Activated T-helper 2 cell treated with anti-CD3 and anti-CD28 coated beads, Interferon-gamma antibody, Interleukin-2, Interleukin-4, amounts not matched to agents 10 μg/mL and 5 μg/mL and 100 μg/mL, durations not matched to agents 14 hours and 24 hours and 36 hours (primary cell): ENCODE results near the gene CD180. TPM values are rescaled to one million over a fixed set of nuclear protein-coding genes. Genes with fewer than 3 reads are reported as not detected.
A peak's percentile ranks its signal among the peaks of the same experiment; 100 is the strongest.

Experiments used
- DNase-seq: peaks from one replicate; pipeline ENCODE4 v3.0.0; 2021; ENCODE audit warnings: low spot score
- H3K27ac Mint-ChIP-seq: one replicate; pipeline ENCODE4 v1.8.0; 2021; ENCODE audit warnings: mixed read lengths
- H3K27me3 Mint-ChIP-seq: one replicate; pipeline ENCODE4 v1.8.0; 2021; ENCODE audit warnings: low read depth, mixed read lengths
- H3K36me3 Mint-ChIP-seq: one replicate; pipeline ENCODE4 v1.8.0; 2021; ENCODE audit warnings: low read depth, mixed read lengths
- H3K4me1 Mint-ChIP-seq: one replicate; pipeline ENCODE4 v1.8.0; 2021; ENCODE audit warnings: low read depth, mixed read lengths
- H3K4me3 Mint-ChIP-seq: one replicate; pipeline ENCODE4 v1.8.0; 2021; ENCODE audit warnings: low read depth, mild to moderate bottlenecking, moderate library complexity, mixed read lengths
- H3K9me3 Mint-ChIP-seq: one replicate; pipeline ENCODE4 v1.8.0; 2021; ENCODE audit warnings: mixed read lengths
- intact Hi-C: fragments of 100-400 bp; cut with micrococcal nuclease; formaldehyde crosslinking; loops from one replicate; pipeline ENCODE4 v1.15.1; 2023
- total RNA-seq: library from RNA; stranded (reverse); gene quantifications from 2 replicates; pipeline ENCODE4 v1.2.3, GENCODE V29; 2022

CD180 gene
- total RNA-seq, 1 donor from 2014 or later, result 0.02 TPM

DNA sequence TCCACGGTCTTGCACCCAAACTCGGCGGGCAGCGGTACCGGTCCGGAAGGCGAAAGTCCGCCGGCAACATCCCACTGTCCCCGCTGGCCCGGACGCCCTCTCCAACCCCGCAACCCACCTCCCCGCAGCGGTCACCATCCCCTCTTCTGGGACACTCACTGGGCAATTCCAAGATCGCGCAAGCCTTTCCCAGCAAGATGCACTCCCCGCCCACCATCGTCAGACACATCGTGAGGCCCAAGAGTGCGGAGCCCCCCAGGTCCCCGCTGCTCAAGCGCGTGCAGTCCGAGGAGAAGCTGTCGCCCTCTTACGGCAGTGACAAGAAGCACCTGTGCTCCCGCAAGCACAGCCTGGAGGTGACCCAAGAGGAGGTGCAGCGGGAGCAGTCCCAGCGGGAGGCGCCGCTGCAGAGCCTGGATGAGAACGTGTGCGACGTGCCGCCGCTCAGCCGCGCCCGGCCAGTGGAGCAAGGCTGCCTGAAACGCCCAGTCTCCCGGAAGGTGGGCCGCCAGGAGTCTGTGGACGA lies 33.3 kb downstream of the CD180 start:
- peak overlapping the region; percentile 52 for H3K27ac Mint-ChIP-seq
- intact Hi-C loops, result no loop called here
- H3K36me3 Mint-ChIP-seq, result peaks cover 34% of the 10 kb centered on the region
- H3K4me3 Mint-ChIP-seq, result peak overlapping the region; percentile 61
- DNase-seq, result no peak
- H3K4me1 Mint-ChIP-seq, result peaks cover 59% of the 10 kb centered on the region
- no peaks in the 10 kb centered on the region for H3K27me3 Mint-ChIP-seq
- H3K9me3 Mint-ChIP-seq, result no peaks in the 10 kb centered on the region

- peak overlapping the region; percentile 61 for H3K4me3 Mint-ChIP-seq
- no peaks in the 10 kb centered on the region for H3K9me3 Mint-ChIP-seq
- H3K4me1 Mint-ChIP-seq, result peaks cover 52% of the 10 kb centered on the region
- H3K27me3 Mint-ChIP-seq, result no peaks in the 10 kb centered on the region
- no peak for DNase-seq
- intact Hi-C loops, result no loop called here
- H3K27ac Mint-ChIP-seq, result peak overlapping the region; percentile 46
- peaks cover 29% of the 10 kb centered on the region for H3K36me3 Mint-ChIP-seq
These were observed 34.8 kb downstream of the CD180 start for GRCh38 chr5:67161767-67162166.

DNA sequence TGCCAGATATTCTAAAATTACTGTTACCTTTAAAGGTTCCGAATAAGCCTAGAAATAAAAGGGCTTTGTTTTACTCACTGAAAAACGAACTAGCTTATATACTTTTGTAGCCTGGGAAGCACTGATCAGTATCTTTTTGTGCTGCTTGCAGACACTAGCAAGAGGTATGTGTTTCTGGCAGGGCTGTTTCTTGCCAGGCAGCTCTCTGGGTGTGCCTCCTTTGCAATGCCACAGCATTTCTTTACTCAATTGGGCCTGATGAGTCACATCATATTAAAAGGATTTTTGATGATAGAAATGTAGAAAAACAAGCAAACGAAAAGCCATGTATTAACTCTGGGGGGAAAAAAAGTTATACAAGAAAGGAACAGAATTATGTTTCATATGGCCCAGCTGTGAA lies 35.6 kb downstream of the CD180 start:
- Mint-ChIP-seq H3K27ac (peak overlapping the region; percentile 54), H3K36me3 (peaks cover 29% of the 10 kb centered on the region), H3K4me3 (peak overlapping the region; percentile 61), H3K27me3 (no peaks in the 10 kb centered on the region), H3K9me3 (no peaks in the 10 kb centered on the region), H3K4me1 (peaks cover 52% of the 10 kb centered on the region)
- intact Hi-C loops, result no loop called here
- peak; percentile 28 for DNase-seq

GRCh38 chr5:67160272-67160671 lies 36.3 kb downstream of the CD180 start:
- H3K27me3 Mint-ChIP-seq, result no peaks in the 10 kb centered on the region
- intact Hi-C loops, result no loop called here
- peaks cover 29% of the 10 kb centered on the region for H3K36me3 Mint-ChIP-seq
- H3K4me3 Mint-ChIP-seq, result peak overlapping the region; percentile 50
- DNase-seq, result no peak
- peaks cover 52% of the 10 kb centered on the region for H3K4me1 Mint-ChIP-seq
- no peaks in the 10 kb centered on the region for H3K9me3 Mint-ChIP-seq
- H3K27ac Mint-ChIP-seq, result peak overlapping the region; percentile 69

DNA sequence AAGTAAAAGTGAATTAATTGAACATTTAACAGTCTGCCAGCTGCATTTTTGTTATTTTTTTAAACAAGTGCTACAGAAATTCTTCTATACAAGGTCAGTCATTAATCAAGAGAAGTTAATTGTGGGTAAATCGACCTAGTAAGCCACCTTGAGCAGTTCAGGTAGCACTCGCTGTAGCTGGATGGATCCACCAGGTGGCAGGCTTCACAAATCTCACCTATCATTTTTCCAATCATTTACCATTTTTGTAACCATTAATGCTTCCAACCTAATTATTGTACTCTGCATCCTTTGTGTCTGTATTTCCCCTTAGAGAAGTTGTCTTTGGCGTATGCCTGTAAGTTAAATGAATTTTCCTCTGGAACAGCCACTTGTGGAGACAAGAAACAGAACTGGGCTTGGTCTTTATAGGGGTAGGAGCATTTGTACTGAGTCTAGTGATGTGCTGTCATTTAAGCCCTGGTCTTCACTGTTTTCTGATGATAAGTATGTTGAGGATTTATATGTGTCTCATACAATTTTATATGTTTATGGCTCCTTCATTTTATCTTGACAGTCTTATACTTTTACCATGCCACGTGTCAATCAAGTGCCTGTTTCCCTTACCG lies 39.5 kb downstream of the CD180 start:
- H3K27me3 Mint-ChIP-seq, result no peaks in the 10 kb centered on the region

GRCh38 chr5:67154556-67155206 lies 41.9 kb downstream of the CD180 start:
- no peaks in the 10 kb centered on the region for H3K9me3 Mint-ChIP-seq
- H3K36me3 Mint-ChIP-seq, result peaks cover 5% of the 10 kb centered on the region
- H3K4me3 Mint-ChIP-seq, result no peak overlapping the region
- H3K4me1 Mint-ChIP-seq, result peaks cover 17% of the 10 kb centered on the region
- no peak overlapping the region for H3K27ac Mint-ChIP-seq
- no peak for DNase-seq
- H3K27me3 Mint-ChIP-seq, result no peaks in the 10 kb centered on the region
- intact Hi-C loops, result no loop called here

More for the DNA sequence above, 39.5 kb downstream of the CD180 start:
- peak overlapping the region; percentile 40 for H3K27ac Mint-ChIP-seq
- no peak for DNase-seq
- no peak overlapping the region for H3K4me3 Mint-ChIP-seq
- no peaks in the 10 kb centered on the region for H3K9me3 Mint-ChIP-seq
- peaks cover 5% of the 10 kb centered on the region for H3K36me3 Mint-ChIP-seq
- H3K4me1 Mint-ChIP-seq, result peaks cover 38% of the 10 kb centered on the region
- intact Hi-C loops, result loop anchor here (1.0 kb wide), 1 partner anchor 52 kb away; no protein-coding TSS in a partner anchor

- H3K9me3 Mint-ChIP-seq, result no peaks in the 10 kb centered on the region
- peaks cover 8% of the 10 kb centered on the region for H3K36me3 Mint-ChIP-seq
- intact Hi-C loops, result no loop called here
- H3K27ac Mint-ChIP-seq, result no peak overlapping the region
- no peaks in the 10 kb centered on the region for H3K27me3 Mint-ChIP-seq
- no peak for DNase-seq
- H3K4me1 Mint-ChIP-seq, result peaks cover 12% of the 10 kb centered on the region
- no peak overlapping the region for H3K4me3 Mint-ChIP-seq
These were observed 43.3 kb downstream of the CD180 start for GRCh38 chr5:67153292-67153691.

- Mint-ChIP-seq H3K27ac (no peak overlapping the region), H3K9me3 (no peaks in the 10 kb centered on the region), H3K4me1 (peaks cover 14% of the 10 kb centered on the region), H3K36me3 (peaks cover 8% of the 10 kb centered on the region), H3K27me3 (no peaks in the 10 kb centered on the region), H3K4me3 (no peak overlapping the region)
- DNase-seq, result no peak
- intact Hi-C loops, result no loop called here
These were observed 44.2 kb downstream of the CD180 start for GRCh38 chr5:67152400-67152799.

- Mint-ChIP-seq H3K27ac (no peak overlapping the region), H3K4me1 (peaks cover 6% of the 10 kb centered on the region), H3K9me3 (no peaks in the 10 kb centered on the region), H3K4me3 (no peak overlapping the region), H3K27me3 (no peaks in the 10 kb centered on the region), H3K36me3 (peaks cover 11% of the 10 kb centered on the region)
- DNase-seq, result no peak
- intact Hi-C loops, result loop anchor here (2.0 kb wide), 1 partner anchor 163 kb away; no protein-coding TSS in a partner anchor
These were observed 46.6 kb downstream of the CD180 start for GRCh38 chr5:67149951-67150523.

DNA sequence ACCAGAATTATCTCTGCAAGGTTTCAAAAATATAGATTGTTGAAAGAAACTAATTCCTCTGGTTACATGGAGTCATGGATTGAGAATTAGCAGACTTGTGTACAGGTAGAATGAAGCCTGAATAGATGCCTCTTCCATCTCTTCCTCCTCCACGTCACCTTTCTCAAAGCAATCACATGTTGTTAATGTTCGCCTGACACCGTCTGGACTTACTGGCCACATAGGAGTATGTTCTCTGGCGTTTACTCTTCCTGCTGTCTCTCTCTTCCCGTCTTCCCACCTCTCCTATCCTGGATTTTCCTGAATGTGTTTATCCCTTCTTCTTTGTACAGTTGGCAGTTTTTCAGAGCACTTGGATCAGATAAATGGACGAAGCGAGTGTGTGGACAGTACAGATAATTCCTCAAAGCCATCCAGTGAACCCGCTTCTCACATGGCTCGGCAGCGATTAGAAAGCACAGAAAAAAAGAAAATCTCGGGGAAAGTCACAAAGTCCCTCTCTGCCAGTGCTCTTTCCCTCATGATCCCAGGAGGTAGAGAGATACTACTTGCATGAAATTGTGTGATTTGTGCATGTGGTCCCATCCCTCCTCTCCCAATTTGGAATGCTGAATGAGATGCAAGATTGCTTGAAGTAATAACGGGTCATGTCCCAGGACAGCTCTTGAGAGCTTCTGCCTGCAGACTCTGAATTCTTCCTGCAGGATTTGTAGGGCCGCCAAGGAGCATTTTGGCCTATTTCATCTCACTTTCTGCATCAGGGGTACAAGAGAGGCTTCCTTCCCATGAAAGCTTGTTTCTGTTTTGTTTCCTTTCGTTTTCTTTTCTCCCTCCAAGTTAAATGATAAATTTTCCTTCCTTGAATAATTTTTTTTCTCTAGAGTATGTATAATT lies 47.3 kb downstream of the CD180 start:
- no peak for DNase-seq
- intact Hi-C loops, result no loop called here
- no peak overlapping the region for H3K27ac Mint-ChIP-seq
- no peaks in the 10 kb centered on the region for H3K27me3 Mint-ChIP-seq
- H3K4me3 Mint-ChIP-seq, result no peak overlapping the region
- H3K4me1 Mint-ChIP-seq, result peaks cover 4% of the 10 kb centered on the region
- peaks cover 11% of the 10 kb centered on the region for H3K36me3 Mint-ChIP-seq
- H3K9me3 Mint-ChIP-seq, result no peaks in the 10 kb centered on the region

GRCh38 chr5:67147760-67148159 lies 48.8 kb downstream of the CD180 start:
- Mint-ChIP-seq H3K27me3 (no peaks in the 10 kb centered on the region), H3K4me1 (peaks cover 4% of the 10 kb centered on the region), H3K4me3 (no peak overlapping the region), H3K36me3 (peaks cover 14% of the 10 kb centered on the region), H3K27ac (no peak overlapping the region), H3K9me3 (no peaks in the 10 kb centered on the region)
- no peak for DNase-seq
- intact Hi-C loops, result no loop called here

DNA sequence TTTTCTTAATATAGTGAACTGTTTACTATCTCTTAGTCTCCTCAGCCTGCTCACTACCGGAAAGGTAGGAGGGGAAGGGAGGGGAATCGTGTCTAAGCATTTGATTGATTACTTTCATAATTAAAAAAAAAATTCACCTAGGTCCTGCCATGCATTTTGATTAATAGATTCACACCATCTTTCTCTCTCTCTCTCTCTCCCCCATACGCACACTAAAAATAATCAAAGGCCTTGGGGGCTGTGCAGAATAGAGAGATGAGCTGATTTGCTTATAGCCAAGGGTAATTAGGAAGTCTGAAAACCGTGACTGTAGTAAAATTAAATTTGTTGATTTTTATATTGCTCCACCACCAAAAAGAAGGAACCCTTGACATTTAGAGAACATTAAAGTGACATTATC lies 49.6 kb downstream of the CD180 start:
- Mint-ChIP-seq H3K4me3 (no peak overlapping the region), H3K4me1 (peaks cover 4% of the 10 kb centered on the region), H3K9me3 (no peaks in the 10 kb centered on the region), H3K36me3 (peaks cover 22% of the 10 kb centered on the region), H3K27me3 (no peaks in the 10 kb centered on the region), H3K27ac (no peak overlapping the region)
- no peak for DNase-seq
- intact Hi-C loops, result no loop called here
